Measurements from ENCODE around the gene TTLL12.

GRCh38 chr22:43233529-43233928 is 46.6 kb upstream of the TTLL12 start:
- no peak for TF ChIP-seq CTCF (optimal IDR thresholded peaks at IDR 0.05 in 1 of 3, IDR thresholded peaks at IDR 0.05 in 1 of 3, conservative IDR thresholded peaks at IDR 0.05 in 1 of 3; ENCODE audit: extremely low read depth in 1 of 3, insufficient read depth in 2 of 3, low read length in 3 of 3)
- no peak for TF ChIP-seq EZH2 (IDR thresholded peaks at IDR 0.05; ENCODE audit: low read length)

Data from keratinocyte (primary cell).